Activated CD4-positive, alpha-beta T cell treated with anti-CD3 and anti-CD28 coated beads, Interleukin-2, amount 50 U/mL, for 16 hours (primary cell): ENCODE data around the gene MYCBP2.
"Not testable (repeated sequence)": the region's sequence is repeated elsewhere in the genome, so short reads cannot be mapped to it uniquely, and the experiment has no call there.

ENCODE experiments used
- DNase-seq: peaks from one replicate; pipeline ENCODE4 v3.0.0-alpha.2; 2020

Gene MYCBP2

DNA sequence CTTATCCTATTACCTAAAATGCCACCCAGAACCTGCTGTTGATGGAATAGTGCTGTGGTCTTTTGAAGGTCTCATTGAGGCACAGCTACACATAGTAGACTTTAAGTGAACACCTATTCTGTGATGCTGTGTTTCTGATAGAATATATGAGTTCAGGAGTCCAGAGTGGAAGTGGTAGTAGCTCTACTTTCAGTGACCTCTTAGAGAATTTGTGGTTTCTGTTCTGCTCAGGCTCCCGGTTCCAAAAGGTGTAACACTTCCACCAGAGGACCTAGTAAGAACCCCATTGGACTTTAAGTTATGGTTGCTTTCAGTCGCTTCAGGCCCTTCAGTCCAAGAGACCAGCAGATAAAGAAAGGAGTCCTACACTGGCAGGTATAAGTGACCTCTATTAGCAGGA, 11.4 kb upstream of the MYCBP2 start:
- no peak for DNase-seq

- no peak for DNase-seq
Measured at GRCh38 chr13:77337159-77337558, 10.3 kb upstream of the MYCBP2 start.

GRCh38 chr13:77335543-77335942, 8.6 kb upstream of the MYCBP2 start:
- DNase-seq: no peak

DNA sequence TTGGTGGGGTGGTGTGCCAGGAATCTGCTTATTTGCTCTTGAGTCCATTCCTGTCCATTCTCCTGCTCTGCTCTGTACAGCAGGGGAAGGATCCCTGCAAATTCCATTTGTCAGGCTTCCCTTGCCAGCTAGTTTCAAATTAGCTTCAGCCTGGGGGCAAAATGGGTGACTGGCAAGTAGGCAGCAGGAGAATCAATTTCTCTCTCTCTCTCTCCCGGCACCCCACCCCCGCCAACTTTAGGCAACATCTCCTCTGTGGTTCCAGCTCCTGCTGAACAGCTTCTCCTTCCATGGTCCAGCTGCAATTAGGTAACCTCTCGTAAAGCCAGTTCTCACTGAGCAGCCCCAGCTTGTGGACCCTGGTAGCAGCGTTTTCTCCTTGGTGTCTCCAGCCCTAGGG, 6.7 kb upstream of the MYCBP2 start:
- no peak for DNase-seq

DNA sequence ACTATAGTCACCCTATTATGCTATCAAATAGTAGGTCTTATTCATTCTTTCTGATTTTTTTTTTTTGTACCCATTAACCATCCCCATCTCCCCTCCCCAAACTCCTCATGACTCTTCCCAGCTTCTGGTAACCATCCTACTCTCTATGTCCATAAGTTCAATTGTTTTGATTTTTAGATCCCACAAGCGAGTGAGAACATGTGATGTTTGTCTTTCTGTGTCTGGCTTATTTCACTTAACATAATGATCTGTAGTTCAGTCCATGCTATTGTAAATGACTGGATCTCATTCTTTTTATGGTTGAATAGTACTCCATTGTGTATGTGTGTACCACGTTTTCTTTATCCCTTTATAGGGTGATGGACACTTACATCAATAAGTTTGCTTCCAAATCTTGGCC, 4.5 kb upstream of the MYCBP2 start:
- DNase-seq: no peak

DNA sequence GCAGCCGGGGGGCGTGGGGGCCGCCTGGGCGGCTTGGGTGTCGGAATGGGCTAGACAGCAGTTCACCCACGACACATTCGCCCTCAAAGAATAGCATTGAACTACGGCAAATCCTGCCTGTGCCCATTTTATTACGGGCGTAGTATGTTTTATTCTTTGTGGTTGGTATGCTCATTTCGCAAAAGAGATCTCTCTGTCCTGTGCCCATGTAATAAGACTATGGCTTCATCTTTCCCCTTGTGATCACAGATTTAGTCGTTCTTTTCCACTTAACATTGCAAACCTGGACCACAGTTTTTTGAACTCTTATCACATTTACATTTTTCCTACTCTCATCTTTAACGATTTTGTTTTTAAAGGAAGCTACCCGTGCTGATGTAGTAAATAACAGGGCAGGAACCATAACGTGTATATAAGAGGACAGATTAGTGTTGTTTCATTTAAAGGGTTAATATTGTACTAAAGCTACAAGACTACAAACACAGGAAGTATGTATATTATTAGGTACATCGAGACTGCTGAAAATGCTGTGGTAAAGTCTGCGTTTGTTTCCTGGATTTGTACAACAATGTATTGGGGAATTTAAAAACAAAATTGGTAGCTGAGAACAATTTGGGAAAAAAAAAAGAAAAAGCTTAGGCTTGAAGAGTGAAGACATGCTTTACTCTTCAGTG, 3.2 kb upstream of the MYCBP2 start:
- no peak for DNase-seq

DNA sequence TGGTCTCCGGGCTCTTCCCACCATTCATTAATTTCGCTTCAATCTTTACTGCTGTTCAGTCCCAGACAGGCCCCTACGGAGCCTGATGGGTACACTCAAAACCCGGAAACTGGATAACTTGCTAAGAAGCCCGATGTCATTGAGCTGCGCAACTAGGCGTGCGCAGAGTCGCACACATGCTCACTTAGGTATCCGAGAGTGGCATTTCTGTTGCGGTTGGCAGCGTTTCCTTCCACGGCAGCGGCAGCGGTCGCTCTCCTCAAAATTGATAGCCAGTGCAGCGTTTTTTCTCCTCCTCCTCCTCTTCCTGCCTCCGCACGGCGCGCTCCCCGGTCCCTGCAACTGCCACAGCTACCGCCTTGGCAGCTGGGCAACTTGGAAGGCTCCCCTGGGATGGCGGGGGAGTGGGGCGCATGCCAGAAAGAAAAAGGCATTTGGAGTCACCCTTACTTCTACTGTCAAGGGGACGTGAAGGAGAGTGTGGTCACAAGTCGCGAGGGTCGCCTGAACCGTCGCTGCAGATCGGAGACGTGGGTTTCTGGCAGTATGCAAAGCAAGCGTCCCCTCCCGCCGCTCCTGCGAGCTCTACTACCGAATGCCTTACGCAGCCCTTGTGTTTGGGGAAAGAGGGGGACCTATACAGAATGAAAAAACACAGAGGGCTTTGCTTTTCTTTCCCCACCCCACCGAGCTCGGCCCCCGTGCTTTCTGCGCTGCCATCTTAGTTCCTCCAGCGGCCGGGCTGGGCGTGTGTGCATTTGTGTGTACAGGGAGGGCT, 2.4 kb upstream of the MYCBP2 start:
- peak; percentile 98 for DNase-seq

GRCh38 chr13:77328819-77329132, 1.9 kb upstream of the MYCBP2 start:
- no peak for DNase-seq

DNA sequence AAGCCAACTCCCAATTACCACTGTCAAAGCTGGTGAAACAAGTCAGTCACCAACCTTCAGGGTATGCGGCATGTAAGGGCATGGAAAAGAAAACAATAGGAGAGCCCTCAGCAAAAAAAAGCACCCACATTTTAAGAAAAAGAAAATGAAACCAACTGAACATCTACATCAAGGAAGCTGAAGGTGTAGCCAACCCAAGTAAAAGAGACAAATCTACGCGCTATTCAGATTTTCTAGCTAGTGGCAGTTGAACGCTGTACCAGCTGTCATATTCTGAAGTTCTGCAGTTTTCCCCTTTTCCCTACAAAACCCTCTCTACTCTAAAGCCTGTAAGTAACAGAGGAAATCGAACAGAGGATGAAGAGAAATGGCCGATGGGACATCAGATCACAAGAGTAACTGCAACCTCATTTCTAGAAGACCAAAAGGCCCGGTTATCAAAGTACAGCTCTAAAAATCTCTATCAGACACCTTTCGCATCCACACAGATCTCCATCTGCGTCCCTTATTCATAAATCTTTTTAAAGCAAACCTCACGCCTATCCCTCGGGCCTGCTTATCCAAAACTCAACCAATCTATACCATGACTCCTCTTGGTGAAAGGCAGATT, 1.4 kb downstream of the MYCBP2 start:
- DNase-seq: peak; percentile 34

- DNase-seq: peak; percentile 22
Measured at GRCh38 chr13:77323858-77324257, 3.0 kb downstream of the MYCBP2 start.

GRCh38 chr13:77319536-77319935, 7.4 kb downstream of the MYCBP2 start:
- DNase-seq: no peak

DNA sequence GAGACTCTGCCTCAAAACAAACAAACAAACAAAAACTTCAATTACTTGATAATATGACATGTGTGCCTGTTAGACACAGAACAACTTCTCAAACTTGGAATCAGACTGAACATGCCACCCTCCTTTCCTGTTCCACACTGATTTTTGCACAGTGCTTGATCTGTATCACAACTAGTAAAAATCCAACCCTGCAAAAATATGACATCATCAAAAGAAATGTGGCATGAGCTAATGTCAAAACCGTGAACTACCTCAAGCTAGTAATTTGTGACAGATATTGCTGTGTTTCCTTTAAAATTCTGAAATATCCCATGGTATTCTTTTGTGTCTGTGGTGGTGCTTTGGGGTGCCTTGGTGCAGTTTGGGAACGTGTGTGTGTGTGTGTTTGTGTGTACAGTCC, 8.2 kb downstream of the MYCBP2 start:
- DNase-seq: no peak

GRCh38 chr13:77316430-77316829, 10.5 kb downstream of the MYCBP2 start:
- DNase-seq: no peak

DNA sequence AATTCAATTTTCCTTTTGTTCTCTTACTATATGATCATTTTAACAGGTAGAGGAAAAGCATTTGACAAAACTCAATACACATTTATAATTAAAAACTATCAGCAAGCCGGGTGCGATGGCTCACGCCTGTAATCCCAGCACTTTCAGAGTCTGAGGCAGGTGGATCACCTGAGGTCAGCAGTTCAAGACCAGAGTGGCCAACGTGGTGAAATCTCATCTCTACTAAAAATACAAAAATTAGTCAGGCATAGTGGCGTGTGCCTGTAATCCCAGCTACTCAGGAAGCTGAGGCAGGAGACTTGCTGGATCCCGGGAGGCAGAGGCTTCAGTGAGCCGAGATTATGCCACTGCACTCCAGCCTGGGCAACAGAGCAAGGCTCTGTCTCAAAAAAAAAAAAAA, 11.4 kb downstream of the MYCBP2 start:
- DNase-seq: not testable (repeated sequence)

GRCh38 chr13:77313923-77314322, 13.0 kb downstream of the MYCBP2 start:
- no peak for DNase-seq

DNA sequence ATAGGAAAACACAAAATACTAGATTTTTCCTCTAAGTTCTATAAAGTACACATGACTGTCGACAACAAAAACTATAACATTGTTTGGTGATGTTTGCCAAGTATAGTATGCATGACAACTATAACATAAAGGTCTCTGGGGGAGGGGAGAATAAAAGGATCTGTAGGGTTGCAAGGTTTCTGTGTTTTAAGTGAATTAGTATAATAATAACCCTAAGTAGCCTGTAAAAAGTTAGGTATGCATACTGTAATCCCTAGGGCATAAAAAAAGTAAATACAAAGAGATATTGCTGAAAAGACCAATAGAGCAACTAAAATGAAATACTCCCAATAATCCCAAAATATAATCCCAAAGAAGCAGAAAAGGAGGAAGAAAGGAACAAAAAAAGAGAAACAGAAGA, 14.6 kb downstream of the MYCBP2 start:
- DNase-seq: no peak

DNA sequence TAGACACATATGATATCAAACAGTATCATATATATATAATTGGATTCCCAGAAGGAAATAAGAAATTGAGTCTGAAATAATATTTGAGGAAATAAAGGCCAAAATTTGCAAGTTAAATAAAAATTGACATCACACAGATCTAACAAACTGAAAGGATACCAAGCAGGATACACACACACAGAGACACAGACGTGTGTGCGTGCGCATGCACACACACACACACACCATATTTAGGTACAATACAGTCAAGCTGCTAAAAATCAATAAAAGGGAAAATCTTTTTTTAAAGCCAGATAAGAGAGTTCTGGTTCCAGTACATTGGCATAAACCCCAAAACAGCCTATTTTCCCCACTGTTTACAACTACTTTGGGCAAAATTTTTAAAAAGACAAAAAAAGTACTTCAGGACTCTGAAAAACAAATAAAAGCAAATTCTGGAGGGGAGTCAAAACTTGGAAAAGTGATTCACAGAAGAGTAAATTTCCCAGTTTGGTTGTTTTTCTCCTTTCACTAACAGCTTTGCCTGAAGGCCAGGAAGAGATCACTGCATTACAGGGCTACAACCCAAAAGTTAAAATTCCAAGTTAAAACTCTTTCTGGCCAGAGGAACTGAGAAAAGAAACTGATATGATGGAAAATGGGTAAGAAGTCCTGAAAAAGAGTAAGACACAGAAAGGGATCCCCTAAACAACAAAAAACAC, 16.2 kb downstream of the MYCBP2 start:
- DNase-seq: no peak

DNA sequence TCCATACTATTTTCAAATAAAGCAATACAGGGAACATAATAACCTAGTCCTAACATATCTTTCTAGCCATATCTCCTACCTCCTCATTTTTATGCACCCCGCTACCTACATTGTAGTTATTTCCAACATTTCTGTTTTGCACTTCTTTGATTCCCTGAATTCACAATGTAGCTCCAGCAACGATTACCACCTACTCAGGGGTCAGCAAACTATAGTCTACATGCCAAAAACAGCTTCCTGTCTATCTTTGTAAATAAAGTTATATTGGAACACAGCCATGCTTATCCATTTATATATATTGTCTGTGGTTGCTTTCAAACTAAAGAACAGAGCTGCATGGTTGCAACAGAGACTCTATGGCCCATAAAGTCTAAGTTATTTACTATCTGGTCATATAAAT, 16.7 kb downstream of the MYCBP2 start:
- DNase-seq: no peak

DNA sequence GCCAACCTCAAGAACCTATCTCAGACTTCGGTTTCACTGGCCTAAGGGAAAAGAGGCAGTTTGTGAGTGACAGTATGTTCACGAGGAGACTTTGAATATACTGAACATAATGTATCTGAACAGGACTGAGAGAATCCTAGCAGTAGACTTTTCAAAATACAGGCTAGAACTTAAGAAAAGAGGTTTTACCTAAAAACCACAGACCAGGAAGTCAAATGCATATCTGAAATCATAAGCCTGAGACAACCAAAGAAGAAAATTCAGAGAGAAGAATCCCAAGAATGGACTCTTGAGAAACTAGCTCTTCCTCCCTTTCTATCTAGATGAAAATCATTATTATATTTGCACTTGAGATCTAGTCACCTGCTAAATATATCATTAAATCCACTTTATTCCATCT, 17.6 kb downstream of the MYCBP2 start:
- DNase-seq: no peak

- DNase-seq: no peak
Measured at GRCh38 chr13:77306458-77306857, 20.4 kb downstream of the MYCBP2 start.

GRCh38 chr13:77305266-77305665, 21.6 kb downstream of the MYCBP2 start:
- DNase-seq: no peak

- DNase-seq: no peak
Measured at GRCh38 chr13:77300176-77301037, 26.5 kb downstream of the MYCBP2 start.

GRCh38 chr13:77299587-77299986, 27.3 kb downstream of the MYCBP2 start:
- no peak for DNase-seq
